Measurements from ENCODE around the gene SLC35B3.
"Not testable (repeated sequence)": the region's sequence is repeated elsewhere in the genome, so short reads cannot be mapped to it uniquely, and the experiment has no call there.

SLC35B3 gene

GRCh38 chr6:8415913-8416312 lies 19.4 kb downstream of the SLC35B3 start:
- H3K9ac ChIP-seq (ENCODE audit: low read length): no peak overlapping the region
- H3K27ac ChIP-seq (ENCODE audit: low read depth, low read length, poor library complexity, severe bottlenecking): no peak overlapping the region
- peaks cover 51% of the 10 kb centered on the region for H3K36me3 ChIP-seq (ENCODE audit: insufficient read depth, low read length)
- no peaks in the 10 kb centered on the region for H3F3A ChIP-seq (ENCODE audit: insufficient read depth, low read length)
- no peaks in the 10 kb centered on the region for H4K20me1 ChIP-seq (ENCODE audit: insufficient read depth, low read length)
- H3K27me3 ChIP-seq (ENCODE audit: insufficient read depth, low read length): no peaks in the 10 kb centered on the region
- no peak for TF ChIP-seq CTCF (IDR thresholded peaks at IDR 0.05; ENCODE audit: low read length)
- TF ChIP-seq EZH2 (IDR thresholded peaks at IDR 0.05; ENCODE audit: borderline replicate concordance, low read length): no peak
- no peaks in the 10 kb centered on the region for H3K9me2 ChIP-seq (ENCODE audit: low read depth, low read length)
- no peaks in the 10 kb centered on the region for H3K4me1 ChIP-seq (ENCODE audit: insufficient read depth, low read length, severe bottlenecking)
- no peak overlapping the region for H3K4me3 ChIP-seq (ENCODE audit: low read depth, low read length, poor library complexity, severe bottlenecking)
- no peaks in the 10 kb centered on the region for H3K9me3 ChIP-seq (ENCODE audit: low read length)
- H2AFZ ChIP-seq (ENCODE audit: low read length): no peak overlapping the region
- H3K79me2 ChIP-seq (ENCODE audit: insufficient read depth, low read length): no peaks in the 10 kb centered on the region
- H3K4me2 ChIP-seq (ENCODE audit: low read length): no peak overlapping the region

GRCh38 chr6:8415280-8415679 lies 20.1 kb downstream of the SLC35B3 start:
- no peak overlapping the region for H3K27ac ChIP-seq (ENCODE audit: low read depth, low read length, poor library complexity, severe bottlenecking)
- H4K20me1 ChIP-seq (ENCODE audit: insufficient read depth, low read length): no peaks in the 10 kb centered on the region
- TF ChIP-seq EZH2 (IDR thresholded peaks at IDR 0.05; ENCODE audit: borderline replicate concordance, low read length) (no peak), CTCF (IDR thresholded peaks at IDR 0.05; ENCODE audit: low read length) (no peak)
- H3K9ac ChIP-seq (ENCODE audit: low read length): no peak overlapping the region
- H2AFZ ChIP-seq (ENCODE audit: low read length): no peak overlapping the region
- no peaks in the 10 kb centered on the region for H3K9me3 ChIP-seq (ENCODE audit: low read length)
- H3K4me3 ChIP-seq (ENCODE audit: low read depth, low read length, poor library complexity, severe bottlenecking): no peak overlapping the region
- H3F3A ChIP-seq (ENCODE audit: insufficient read depth, low read length): no peaks in the 10 kb centered on the region
- H3K79me2 ChIP-seq (ENCODE audit: insufficient read depth, low read length): no peaks in the 10 kb centered on the region
- no peaks in the 10 kb centered on the region for H3K27me3 ChIP-seq (ENCODE audit: insufficient read depth, low read length)
- H3K36me3 ChIP-seq (ENCODE audit: insufficient read depth, low read length): peaks cover 55% of the 10 kb centered on the region
- no peaks in the 10 kb centered on the region for H3K4me1 ChIP-seq (ENCODE audit: insufficient read depth, low read length, severe bottlenecking)
- H3K9me2 ChIP-seq (ENCODE audit: low read depth, low read length): no peaks in the 10 kb centered on the region
- no peak overlapping the region for H3K4me2 ChIP-seq (ENCODE audit: low read length)

GRCh38 chr6:8414844-8415243 lies 20.5 kb downstream of the SLC35B3 start:
- Histone ChIP-seq H3K4me3 (ENCODE audit: low read depth, low read length, poor library complexity, severe bottlenecking) (no peak overlapping the region), H3K36me3 (ENCODE audit: insufficient read depth, low read length) (peaks cover 55% of the 10 kb centered on the region), H3K9me3 (ENCODE audit: low read length) (no peaks in the 10 kb centered on the region), H2AFZ (ENCODE audit: low read length) (no peak overlapping the region), H3F3A (ENCODE audit: insufficient read depth, low read length) (no peaks in the 10 kb centered on the region), H3K79me2 (ENCODE audit: insufficient read depth, low read length) (no peaks in the 10 kb centered on the region), H3K9me2 (ENCODE audit: low read depth, low read length) (no peaks in the 10 kb centered on the region), H3K9ac (ENCODE audit: low read length) (no peak overlapping the region), H4K20me1 (ENCODE audit: insufficient read depth, low read length) (no peaks in the 10 kb centered on the region), H3K27ac (ENCODE audit: low read depth, low read length, poor library complexity, severe bottlenecking) (no peak overlapping the region), H3K4me1 (ENCODE audit: insufficient read depth, low read length, severe bottlenecking) (no peaks in the 10 kb centered on the region), H3K27me3 (ENCODE audit: insufficient read depth, low read length) (no peaks in the 10 kb centered on the region), H3K4me2 (ENCODE audit: low read length) (no peak overlapping the region)
- TF ChIP-seq CTCF (IDR thresholded peaks at IDR 0.05; ENCODE audit: low read length) (no peak), EZH2 (IDR thresholded peaks at IDR 0.05; ENCODE audit: borderline replicate concordance, low read length) (no peak)

GRCh38 chr6:8405946-8406345 lies 29.4 kb downstream of the SLC35B3 start:
- H3K4me1 ChIP-seq (ENCODE audit: insufficient read depth, low read length, severe bottlenecking); H3K27me3 ChIP-seq (ENCODE audit: insufficient read depth, low read length); H3K79me2 ChIP-seq (ENCODE audit: insufficient read depth, low read length); H3F3A ChIP-seq (ENCODE audit: insufficient read depth, low read length); H3K27ac ChIP-seq (ENCODE audit: low read depth, low read length, poor library complexity, severe bottlenecking); H4K20me1 ChIP-seq (ENCODE audit: insufficient read depth, low read length); H3K9ac ChIP-seq (ENCODE audit: low read length); H3K4me2 ChIP-seq (ENCODE audit: low read length); H3K9me2 ChIP-seq (ENCODE audit: low read depth, low read length); H3K4me3 ChIP-seq (ENCODE audit: low read depth, low read length, poor library complexity, severe bottlenecking); H2AFZ ChIP-seq (ENCODE audit: low read length); H3K36me3 ChIP-seq (ENCODE audit: insufficient read depth, low read length); H3K9me3 ChIP-seq (ENCODE audit: low read length): not testable (repeated sequence)

Measured in OCI-LY1 (cell line).